ENCODE data around the gene COL25A1.
"Not testable (repeated sequence)": the region's sequence is repeated elsewhere in the genome, so short reads cannot be mapped to it uniquely, and the experiment has no call there.

Gene COL25A1

DNA sequence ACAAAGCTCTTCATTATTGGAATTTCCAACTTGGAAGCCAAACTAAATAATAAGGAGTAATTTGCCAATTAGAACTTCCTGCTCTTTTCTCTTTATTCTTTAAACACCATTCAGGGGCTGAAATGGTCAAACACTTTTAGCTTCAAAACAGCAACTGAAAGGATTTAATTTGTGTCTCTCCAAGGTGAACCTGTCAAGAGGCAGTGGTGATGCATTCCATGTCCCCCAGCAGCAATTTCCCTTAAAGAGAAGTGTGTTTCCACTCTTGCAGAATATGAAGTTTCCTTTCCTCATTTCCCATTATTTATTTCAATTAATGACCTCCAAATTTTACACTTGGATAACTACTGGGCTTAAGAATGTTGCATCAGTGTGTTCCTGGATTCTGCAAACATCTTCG is 156.0 kb downstream of the COL25A1 start:
- TF ChIP-seq, protein P1, sequence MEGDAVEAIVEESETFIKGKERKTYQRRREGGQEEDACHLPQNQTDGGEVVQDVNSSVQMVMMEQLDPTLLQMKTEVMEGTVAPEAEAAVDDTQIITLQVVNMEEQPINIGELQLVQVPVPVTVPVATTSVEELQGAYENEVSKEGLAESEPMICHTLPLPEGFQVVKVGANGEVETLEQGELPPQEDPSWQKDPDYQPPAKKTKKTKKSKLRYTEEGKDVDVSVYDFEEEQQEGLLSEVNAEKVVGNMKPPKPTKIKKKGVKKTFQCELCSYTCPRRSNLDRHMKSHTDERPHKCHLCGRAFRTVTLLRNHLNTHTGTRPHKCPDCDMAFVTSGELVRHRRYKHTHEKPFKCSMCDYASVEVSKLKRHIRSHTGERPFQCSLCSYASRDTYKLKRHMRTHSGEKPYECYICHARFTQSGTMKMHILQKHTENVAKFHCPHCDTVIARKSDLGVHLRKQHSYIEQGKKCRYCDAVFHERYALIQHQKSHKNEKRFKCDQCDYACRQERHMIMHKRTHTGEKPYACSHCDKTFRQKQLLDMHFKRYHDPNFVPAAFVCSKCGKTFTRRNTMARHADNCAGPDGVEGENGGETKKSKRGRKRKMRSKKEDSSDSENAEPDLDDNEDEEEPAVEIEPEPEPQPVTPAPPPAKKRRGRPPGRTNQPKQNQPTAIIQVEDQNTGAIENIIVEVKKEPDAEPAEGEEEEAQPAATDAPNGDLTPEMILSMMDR (IDR thresholded peaks at IDR 0.05; ENCODE audit: insufficient read depth, low read length, missing control alignments): no peak
- no peak overlapping the region for H3K4me3 ChIP-seq (ENCODE audit: low read depth, low read length)
- ChIA-PET CTCF (no interaction called here), POLR2A (no interaction called here)
- no peak for DNase-seq (ENCODE audit: low read depth, low spot score)

DNA sequence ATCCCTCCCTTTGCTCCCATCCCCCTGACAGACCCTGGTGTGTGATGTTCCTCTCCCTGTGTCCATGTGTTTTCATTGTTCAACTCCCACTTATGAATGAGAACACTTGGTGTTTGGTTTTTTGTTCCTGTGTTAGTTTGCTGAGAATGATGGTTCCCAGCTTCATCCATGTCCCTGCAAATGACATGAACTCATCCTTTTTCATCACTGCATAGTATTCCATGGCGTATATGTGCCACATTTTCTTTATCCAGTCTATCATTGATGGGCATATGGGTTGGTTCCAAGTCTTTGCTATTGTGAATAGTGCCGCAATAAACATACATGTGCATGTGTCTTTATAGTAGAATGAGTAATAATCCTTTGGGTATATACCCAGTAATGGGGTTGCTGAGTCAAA is 164.3 kb downstream of the COL25A1 start:
- POLR2A ChIA-PET; H3K4me3 ChIP-seq (ENCODE audit: low read depth, low read length); CTCF ChIA-PET; DNase-seq (ENCODE audit: low read depth, low spot score): not testable (repeated sequence)

DNA sequence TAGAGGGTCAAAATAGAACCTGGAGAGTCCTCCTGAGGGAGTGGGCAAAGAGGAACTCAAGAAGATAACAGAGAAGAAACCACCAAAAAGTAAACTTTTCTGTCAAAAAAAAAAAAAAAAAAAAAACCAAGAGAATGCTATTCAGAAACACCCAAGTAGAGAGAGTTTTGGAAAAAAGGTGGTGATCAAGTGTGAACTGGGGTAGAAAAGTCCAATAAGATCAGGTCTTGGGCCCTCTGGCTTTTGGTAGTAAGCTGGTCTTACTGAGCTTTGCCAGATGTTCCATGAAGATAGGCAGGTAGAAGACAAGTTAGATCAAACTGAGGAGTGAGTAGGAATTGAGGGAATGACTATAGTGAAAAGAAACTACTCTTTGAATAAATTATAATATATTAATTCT is 167.5 kb downstream of the COL25A1 start:
- DNase-seq (ENCODE audit: low read depth, low spot score): no peak
- POLR2A ChIA-PET: no interaction called here
- H3K4me3 ChIP-seq (ENCODE audit: low read depth, low read length): no peak overlapping the region
- CTCF ChIA-PET: no interaction called here
- TF ChIP-seq, protein P1 (IDR thresholded peaks at IDR 0.05; ENCODE audit: insufficient read depth, low read length, missing control alignments): no peak

DNA sequence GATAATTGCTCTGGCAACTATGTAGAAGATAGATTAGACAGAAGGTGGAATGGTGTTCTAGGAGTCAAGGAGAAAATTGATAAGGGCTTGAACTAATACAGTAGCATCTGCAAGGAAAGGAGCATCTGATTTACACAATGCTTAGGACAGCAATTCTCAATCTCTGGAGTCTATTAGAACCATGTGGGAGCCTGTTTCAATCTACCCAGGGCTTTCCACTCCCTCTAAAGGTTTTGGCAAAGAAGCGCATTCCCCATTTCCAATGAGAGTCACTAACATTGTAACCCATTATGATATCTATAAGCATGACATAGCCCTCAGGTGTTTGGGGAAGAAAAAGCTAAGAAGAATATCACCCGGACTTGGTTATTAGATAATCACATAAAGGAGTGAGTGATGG is 168.2 kb downstream of the COL25A1 start:
- no peak for DNase-seq (ENCODE audit: low read depth, low spot score)
- no peak overlapping the region for H3K4me3 ChIP-seq (ENCODE audit: low read depth, low read length)
- POLR2A ChIA-PET: no interaction called here
- TF ChIP-seq, protein P1 (IDR thresholded peaks at IDR 0.05; ENCODE audit: insufficient read depth, low read length, missing control alignments): no peak
- CTCF ChIA-PET: no interaction called here

DNA sequence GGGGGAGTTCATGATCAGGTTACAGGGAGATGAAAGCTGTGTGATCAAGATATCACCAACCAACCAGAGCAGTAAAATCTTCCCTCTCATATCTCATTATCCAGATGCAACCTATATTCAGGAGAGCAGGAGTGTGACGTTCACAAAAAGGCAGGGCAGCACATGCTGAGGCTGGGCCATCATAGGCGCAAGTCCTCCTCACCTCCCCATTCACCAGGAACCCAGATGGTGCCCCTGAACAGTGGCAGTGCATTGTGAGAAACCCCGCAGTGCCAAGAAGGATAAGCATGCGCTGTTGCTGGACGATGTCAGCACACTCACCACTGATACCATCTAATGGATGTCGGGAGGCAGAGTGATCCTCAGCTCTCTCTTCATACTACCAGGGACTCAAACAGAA is 170.9 kb downstream of the COL25A1 start:
- CTCF ChIA-PET: no interaction called here
- TF ChIP-seq, protein P1 (IDR thresholded peaks at IDR 0.05; ENCODE audit: insufficient read depth, low read length, missing control alignments): no peak
- POLR2A ChIA-PET: no interaction called here
- no peak overlapping the region for H3K4me3 ChIP-seq (ENCODE audit: low read depth, low read length)
- DNase-seq (ENCODE audit: low read depth, low spot score): no peak

DNA sequence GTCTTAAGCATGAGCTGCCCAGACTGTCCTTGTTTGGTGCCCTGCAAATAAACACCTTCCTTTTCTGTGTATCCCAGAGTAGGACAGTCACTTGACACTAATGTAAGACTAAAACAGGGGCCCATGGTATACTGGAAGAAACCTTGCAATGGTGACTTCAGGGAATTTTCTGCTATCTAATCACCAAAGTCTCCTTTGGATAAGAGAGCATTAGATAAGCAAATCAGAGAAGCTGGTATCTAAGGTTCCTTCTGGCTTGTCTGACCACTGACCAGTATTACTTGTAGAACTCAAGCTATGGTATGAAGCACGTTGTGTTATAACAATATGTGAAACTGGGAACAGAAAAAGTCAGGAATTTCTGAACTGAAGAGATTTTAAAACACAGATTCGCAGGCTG is 173.9 kb downstream of the COL25A1 start:
- CTCF ChIA-PET: interaction anchor here (0.8 to 1.6 kb wide), 2 partner anchors 8 kb away, joined by 3 to 5 read pairs; no protein-coding TSS in a partner anchor
- no peak for DNase-seq (ENCODE audit: low read depth, low spot score)
- TF ChIP-seq, protein P1 (IDR thresholded peaks at IDR 0.05; ENCODE audit: insufficient read depth, low read length, missing control alignments): no peak
- H3K4me3 ChIP-seq (ENCODE audit: low read depth, low read length): no peak overlapping the region
- POLR2A ChIA-PET: no interaction called here

DNA sequence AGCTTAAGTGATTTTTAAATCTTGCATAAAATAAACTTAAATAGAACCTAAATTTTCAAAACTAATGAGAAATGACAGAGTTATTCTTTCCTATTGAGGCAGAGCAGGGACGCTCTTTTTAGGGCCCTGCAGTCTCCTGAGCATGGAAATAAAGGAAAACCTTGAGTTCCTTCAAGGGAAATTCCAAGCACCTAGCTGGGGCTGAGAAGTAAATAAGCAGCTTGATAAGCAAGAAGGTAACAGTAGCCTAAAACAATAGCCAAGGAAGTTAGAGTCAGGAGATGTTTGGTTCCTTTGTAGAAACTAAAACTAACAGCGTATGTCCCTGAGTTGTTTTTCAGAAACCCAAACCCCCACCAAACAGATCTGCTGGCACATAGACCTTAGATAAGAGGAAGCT is 174.6 kb downstream of the COL25A1 start:
- TF ChIP-seq, protein P1 (IDR thresholded peaks at IDR 0.05; ENCODE audit: insufficient read depth, low read length, missing control alignments): no peak
- no peak for DNase-seq (ENCODE audit: low read depth, low spot score)
- H3K4me3 ChIP-seq (ENCODE audit: low read depth, low read length): no peak overlapping the region
- POLR2A ChIA-PET: interaction anchor here (0.6 kb wide), 1 partner anchor 1043 kb away, joined by 3 read pairs; no protein-coding TSS in a partner anchor
- CTCF ChIA-PET: interaction anchor here (0.8 to 1.6 kb wide), 3 partner anchors 8 to 13 kb away, joined by 3 to 5 read pairs (median 3); no protein-coding TSS in a partner anchor
